Measurements from ENCODE around the gene DOCK2.

The DOCK2 gene

GRCh38 chr5:169772688-169773087 is 135.6 kb downstream of the DOCK2 start:
- no peak for TF ChIP-seq POLR2A (IDR thresholded peaks at IDR 0.05; ENCODE audit: low read depth, low read length)
- FAIRE-seq (no peak), DNase-seq (ENCODE audit: insufficient read length, low spot score) (no peak)

- TF ChIP-seq POLR2A (IDR thresholded peaks at IDR 0.05; ENCODE audit: low read depth, low read length) = no peak
- no peak for FAIRE-seq
- no peak for DNase-seq (ENCODE audit: insufficient read length, low spot score)
These were observed 140.1 kb downstream of the DOCK2 start for GRCh38 chr5:169777159-169777558.

- DNase-seq (ENCODE audit: insufficient read length, low spot score) (no peak), FAIRE-seq (no peak)
- TF ChIP-seq POLR2A (IDR thresholded peaks at IDR 0.05; ENCODE audit: low read depth, low read length) = no peak
These were observed 141.8 kb downstream of the DOCK2 start for GRCh38 chr5:169778622-169779596.

GRCh38 chr5:169781420-169782345 is 144.6 kb downstream of the DOCK2 start:
- FAIRE-seq (no peak), DNase-seq (ENCODE audit: insufficient read length, low spot score) (no peak)
- TF ChIP-seq POLR2A (IDR thresholded peaks at IDR 0.05; ENCODE audit: low read depth, low read length) = no peak

- no peak for TF ChIP-seq POLR2A (IDR thresholded peaks at IDR 0.05; ENCODE audit: low read depth, low read length)
- DNase-seq (ENCODE audit: insufficient read length, low spot score) (no peak), FAIRE-seq (no peak)
These were observed 148.9 kb downstream of the DOCK2 start for GRCh38 chr5:169785771-169786618.

GRCh38 chr5:169788168-169788567 is 151.1 kb downstream of the DOCK2 start:
- DNase-seq (ENCODE audit: insufficient read length, low spot score) = peak; percentile 36
- peak; percentile 72 for FAIRE-seq
- no peak for TF ChIP-seq POLR2A (IDR thresholded peaks at IDR 0.05; ENCODE audit: low read depth, low read length)

- no peak for FAIRE-seq
- TF ChIP-seq POLR2A (IDR thresholded peaks at IDR 0.05; ENCODE audit: low read depth, low read length) = no peak
- no peak for DNase-seq (ENCODE audit: insufficient read length, low spot score)
These were observed 152.4 kb downstream of the DOCK2 start for GRCh38 chr5:169789417-169789940.

GRCh38 chr5:169791251-169791650 is 154.2 kb downstream of the DOCK2 start:
- TF ChIP-seq POLR2A (IDR thresholded peaks at IDR 0.05; ENCODE audit: low read depth, low read length) = no peak
- FAIRE-seq = no peak
- DNase-seq (ENCODE audit: insufficient read length, low spot score) = no peak

GRCh38 chr5:169795338-169795737 is 158.3 kb downstream of the DOCK2 start:
- no peak for FAIRE-seq
- DNase-seq (ENCODE audit: insufficient read length, low spot score) = no peak
- no peak for TF ChIP-seq POLR2A (IDR thresholded peaks at IDR 0.05; ENCODE audit: low read depth, low read length)

- DNase-seq (ENCODE audit: insufficient read length, low spot score) = no peak
- TF ChIP-seq POLR2A (IDR thresholded peaks at IDR 0.05; ENCODE audit: low read depth, low read length) = no peak
These were observed 159.7 kb downstream of the DOCK2 start for GRCh38 chr5:169796731-169797130.

GRCh38 chr5:169797577-169797976 is 160.5 kb downstream of the DOCK2 start:
- no peak for FAIRE-seq
- DNase-seq (ENCODE audit: insufficient read length, low spot score) = no peak
- TF ChIP-seq POLR2A (IDR thresholded peaks at IDR 0.05; ENCODE audit: low read depth, low read length) = no peak

More at GRCh38 chr5:169796731-169797130, 159.7 kb downstream of the DOCK2 start:
- no peak for FAIRE-seq

- no peak for FAIRE-seq
- no peak for DNase-seq (ENCODE audit: insufficient read length, low spot score)
- no peak for TF ChIP-seq POLR2A (IDR thresholded peaks at IDR 0.05; ENCODE audit: low read depth, low read length)
These were observed 161.4 kb downstream of the DOCK2 start for GRCh38 chr5:169798438-169798837.
